Naive thymus-derived CD4-positive, alpha-beta T cell (primary cell): ENCODE measurements around the gene MSANTD1. TPM values are rescaled to one million over a fixed set of nuclear protein-coding genes. Genes with fewer than 3 reads are reported as not detected.

ENCODE experiments used
- ATAC-seq: fragments of 150-1000 bp; cut with Tn5 transposase; 2 replicates; pipeline ENCODE4 v1.10.0; 2021; ENCODE audit warnings: mild to moderate bottlenecking, moderate library complexity
- CTCF ChIA-PET: fragments of 350-600 bp; sonication (Branson Sonifier 250); formaldehyde crosslinking; loops from one replicate; lab custom pipeline; 2021; ENCODE audit warnings: antibody characterized with exemption; lab: Charles Lee
- POLR2A ChIA-PET: fragments of 350-600 bp; sonication (Branson Sonifier 250); formaldehyde crosslinking; loops from one replicate; lab custom pipeline; 2021; ENCODE audit warnings: antibody characterized with exemption, inconsistent platforms; lab: Charles Lee
- DNase-seq, 9 donors: peaks; one replicate each; pipeline versions ENCODE4 v3.0.0 to v3.0.0-alpha.2; 2020 to 2022; ENCODE audit warnings: mixed read lengths in 1 of 9
- H3K27ac ChIP-seq: one replicate; pipeline ENCODE4 v1.7.0; 2013; ENCODE audit warnings: mild to moderate bottlenecking, low read depth, low read length, moderate library complexity
- H3K27me3 ChIP-seq, 2 donors: one replicate each; pipeline ENCODE4 v1.7.0; 2013; ENCODE audit warnings: low read length in 2 of 2, mild to moderate bottlenecking in 2 of 2, moderate library complexity in 2 of 2; ENCODE audit not compliant: control insufficient read depth in 2 of 2, insufficient read depth in 2 of 2
- H3K36me3 ChIP-seq, 3 experiments: 1 replicate in 2 of 3; 2 replicates in 1 of 3; pipeline ENCODE4 v1.7.0; 2013; ENCODE audit warnings: low read length in 3 of 3, mild to moderate bottlenecking in 3 of 3, moderate library complexity in 1 of 3; ENCODE audit not compliant: insufficient read depth in 3 of 3, control insufficient read depth in 2 of 3
- H3K4me1 ChIP-seq, 2 donors: one replicate each; pipeline ENCODE4 v1.7.0; 2013; ENCODE audit warnings: low read length in 2 of 2, mild to moderate bottlenecking in 2 of 2, moderate library complexity in 1 of 2; ENCODE audit not compliant: control insufficient read depth in 2 of 2, insufficient read depth in 2 of 2
- H3K4me3 ChIP-seq: 2 replicates; pipeline ENCODE4 v1.7.0; 2013; ENCODE audit warnings: mild to moderate bottlenecking, low read length
- H3K9me3 ChIP-seq, 3 experiments: 1 replicate in 2 of 3; 2 replicates in 1 of 3; pipeline ENCODE4 v1.7.0; 2013; ENCODE audit warnings: low read length in 3 of 3; ENCODE audit not compliant: control insufficient read depth in 2 of 3
- H3K27ac Mint-ChIP-seq, 9 donors: one replicate each; pipeline ENCODE4 v1.8.0; 2020 to 2022; ENCODE audit warnings: mixed read lengths in 9 of 9, mild to moderate bottlenecking in 8 of 9, moderate library complexity in 5 of 9, inconsistent platforms in 2 of 9
- H3K27me3 Mint-ChIP-seq, 5 donors: one replicate each; pipeline ENCODE4 v1.8.0; 2021 to 2022; ENCODE audit warnings: mixed read lengths in 5 of 5, mild to moderate bottlenecking in 1 of 5
- H3K36me3 Mint-ChIP-seq, 5 donors: one replicate each; pipeline ENCODE4 v1.8.0; 2020 to 2022; ENCODE audit warnings: mixed read lengths in 5 of 5, mild to moderate bottlenecking in 3 of 5, inconsistent platforms in 1 of 5
- H3K4me1 Mint-ChIP-seq, 7 donors: one replicate each; pipeline ENCODE4 v1.8.0; 2020 to 2022; ENCODE audit warnings: mixed read lengths in 7 of 7, mild to moderate bottlenecking in 3 of 7, inconsistent platforms in 1 of 7
- H3K4me3 Mint-ChIP-seq, 10 donors: one replicate each; pipeline ENCODE4 v1.8.0; 2020 to 2022; ENCODE audit warnings: mild to moderate bottlenecking in 10 of 10, mixed read lengths in 10 of 10, moderate library complexity in 6 of 10, inconsistent platforms in 2 of 10
- H3K9me3 Mint-ChIP-seq, 11 donors: one replicate each; pipeline ENCODE4 v1.8.0; 2020 to 2022; ENCODE audit warnings: mixed read lengths in 11 of 11, mild to moderate bottlenecking in 4 of 11, inconsistent platforms in 1 of 11, moderate library complexity in 1 of 11
- intact Hi-C, 2 donors: fragments of 100-400 bp; cut with micrococcal nuclease; formaldehyde crosslinking; loops; one replicate each; pipeline ENCODE4 v1.15.1; 2023
- polyA plus RNA-seq, 2 donors: library from polyadenylated mRNA; unstranded; fragments of 300-500 nt; fragmentation: Illumina TruSeq; gene quantifications; one replicate each; pipeline ENCODE4 v1.2.3, GENCODE V29; 2021
- total RNA-seq, 6 experiments: library from RNA in 5 of 6; stranded (reverse) in 5 of 6; gene quantifications; 1 replicate in 5 of 6; 2 replicates in 1 of 6; pipeline ENCODE4 v1.2.3 and lab custom pipeline; 2021 to 2026

Gene MSANTD1
- total and polyA plus RNA-seq, 7 experiments from 2014 or later = 1.4 to 2.7 (median 2.3) TPM; not detected in 2

DNA sequence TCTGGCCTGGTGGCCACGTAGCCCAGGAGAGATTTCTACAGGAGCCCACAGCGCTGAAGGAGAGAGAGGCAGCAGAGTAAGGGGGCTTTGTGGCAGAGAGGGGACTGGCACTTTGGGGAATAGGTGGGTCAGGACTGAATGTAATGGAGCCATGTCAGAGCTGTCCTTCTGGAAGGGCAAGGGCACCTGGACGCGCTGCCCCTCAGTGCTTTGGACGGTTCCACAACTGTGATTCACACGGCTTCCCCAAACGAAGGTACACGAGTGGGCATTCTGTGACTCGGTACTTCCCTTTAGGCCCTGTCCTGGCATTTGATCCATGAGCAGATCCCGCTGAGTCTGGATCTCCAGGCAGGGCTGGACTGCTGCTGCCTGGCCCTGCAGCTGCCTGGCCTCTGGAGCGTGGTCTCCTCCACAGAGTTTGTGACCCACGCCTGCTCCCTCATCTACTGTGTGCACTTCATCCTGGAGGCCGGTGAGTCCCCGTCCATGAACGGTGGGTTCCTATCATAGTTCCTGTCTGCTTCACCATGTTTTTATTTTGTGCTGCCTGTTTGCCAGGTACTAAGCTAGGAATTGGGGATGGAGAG lies 35.2 kb upstream of the MSANTD1 start:
- CTCF ChIA-PET = no interaction called here
- peaks cover 0 to 4% (median 0%) of the 10 kb centered on the region in 7 donors for H3K4me1 Mint-ChIP-seq
- ATAC-seq = no peak
- POLR2A ChIA-PET = no interaction called here
- DNase-seq = no peak
- Histone ChIP-seq H3K27me3 (no peaks in the 10 kb centered on the region), H3K27ac (no peak overlapping the region), H3K4me1 (no peaks in the 10 kb centered on the region), H3K36me3 (peaks cover 23 to 80% (median 29%) of the 10 kb centered on the region in 3 experiments), H3K4me3 (no peak overlapping the region), H3K9me3 (no peaks in the 10 kb centered on the region)
- peaks cover 19 to 72% (median 36%) of the 10 kb centered on the region in 5 donors for H3K36me3 Mint-ChIP-seq
- intact Hi-C loops = no loop called here
- H3K4me3 Mint-ChIP-seq = no peak overlapping the region
- H3K9me3 Mint-ChIP-seq = peaks cover 0 to 2% (median 0%) of the 10 kb centered on the region in 11 donors
- no peaks in the 10 kb centered on the region for H3K27me3 Mint-ChIP-seq
- H3K27ac Mint-ChIP-seq = peak overlapping the region in 1 of 9 donors; percentile 60

DNA sequence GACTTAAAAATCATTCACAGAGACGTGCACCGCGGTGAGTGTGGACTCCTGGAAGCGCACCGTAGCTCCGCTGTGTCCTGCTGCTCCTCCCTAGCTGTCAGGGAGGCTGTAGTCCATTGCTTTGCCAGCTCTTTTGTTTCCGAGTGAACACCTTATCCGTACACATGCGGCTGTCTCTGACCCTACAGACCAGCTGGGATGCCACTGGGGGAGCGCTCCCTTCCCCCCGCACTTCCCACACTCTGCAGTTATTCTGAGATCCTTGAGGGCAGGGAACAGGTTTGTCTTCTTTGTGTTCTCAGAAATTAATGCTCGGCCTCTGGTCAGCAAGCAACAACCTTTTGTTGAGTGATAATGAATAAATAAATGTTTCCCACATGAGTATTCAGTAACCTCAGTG lies 33.7 kb upstream of the MSANTD1 start:
- Histone ChIP-seq H3K4me1 (peaks cover 0 to 6% of the 10 kb centered on the region in 2 donors), H3K9me3 (no peaks in the 10 kb centered on the region), H3K27ac (no peak overlapping the region), H3K36me3 (peaks cover 23 to 80% (median 38%) of the 10 kb centered on the region in 3 experiments), H3K4me3 (no peak overlapping the region), H3K27me3 (no peaks in the 10 kb centered on the region)
- no peak overlapping the region for H3K27ac Mint-ChIP-seq
- H3K27me3 Mint-ChIP-seq = no peaks in the 10 kb centered on the region
- intact Hi-C loops = no loop called here
- peaks cover 0 to 7% (median 0%) of the 10 kb centered on the region in 7 donors for H3K4me1 Mint-ChIP-seq
- ChIA-PET CTCF (no interaction called here), POLR2A (interaction anchor here (0.7 to 1.5 kb wide), 2 partner anchors 18 to 67 kb away, joined by 3 to 4 read pairs; no protein-coding TSS in a partner anchor)
- DNase-seq = no peak
- ATAC-seq = no peak
- H3K36me3 Mint-ChIP-seq = peaks cover 15 to 73% (median 31%) of the 10 kb centered on the region in 5 donors
- H3K4me3 Mint-ChIP-seq = no peak overlapping the region
- H3K9me3 Mint-ChIP-seq = peaks cover 0 to 2% (median 0%) of the 10 kb centered on the region in 11 donors

- ATAC-seq (no peak), DNase-seq (no peak)
- Histone ChIP-seq H3K36me3 (peaks cover 23 to 81% (median 41%) of the 10 kb centered on the region in 3 experiments), H3K27me3 (no peaks in the 10 kb centered on the region), H3K27ac (no peak overlapping the region), H3K4me3 (no peak overlapping the region), H3K9me3 (no peaks in the 10 kb centered on the region), H3K4me1 (peaks cover 0 to 10% of the 10 kb centered on the region in 2 donors)
- Mint-ChIP-seq H3K27me3 (no peaks in the 10 kb centered on the region), H3K4me3 (no peak overlapping the region), H3K4me1 (peaks cover 0 to 7% (median 0%) of the 10 kb centered on the region in 7 donors), H3K27ac (no peak overlapping the region), H3K36me3 (peaks cover 15 to 69% (median 30%) of the 10 kb centered on the region in 5 donors), H3K9me3 (peaks cover 0 to 2% (median 0%) of the 10 kb centered on the region in 11 donors)
- POLR2A ChIA-PET = interaction anchor here (1.5 kb wide), 1 partner anchor 19 kb away, joined by 4 read pairs; no protein-coding TSS in a partner anchor
- CTCF ChIA-PET = no interaction called here
- intact Hi-C loops = loop anchor here in 1 of 2 donors (2.0 kb wide), 1 partner anchor 13 kb away; no protein-coding TSS in a partner anchor
These were observed 33.2 kb upstream of the MSANTD1 start for GRCh38 chr4:3215733-3216132.

- no peak for DNase-seq
- H3K27ac Mint-ChIP-seq = peak overlapping the region in 1 of 9 donors; percentile 56
- no peak for ATAC-seq
- Histone ChIP-seq H3K27me3 (no peaks in the 10 kb centered on the region), H3K4me1 (peaks cover 0 to 10% of the 10 kb centered on the region in 2 donors), H3K36me3 (peaks cover 21 to 93% (median 42%) of the 10 kb centered on the region in 3 experiments), H3K27ac (no peak overlapping the region), H3K4me3 (no peak overlapping the region), H3K9me3 (no peaks in the 10 kb centered on the region)
- POLR2A ChIA-PET = interaction anchor here (0.8 to 1.3 kb wide), 2 partner anchors 24 to 27 kb away, joined by 3 to 8 read pairs; no protein-coding TSS in a partner anchor
- H3K4me1 Mint-ChIP-seq = peaks cover 0 to 12% (median 4%) of the 10 kb centered on the region in 7 donors
- intact Hi-C loops = loop anchor here in 1 of 2 donors (2.0 kb wide), 1 partner anchor 14 kb away; no protein-coding TSS in a partner anchor
- H3K36me3 Mint-ChIP-seq = peaks cover 17 to 78% (median 36%) of the 10 kb centered on the region in 5 donors
- H3K27me3 Mint-ChIP-seq = no peaks in the 10 kb centered on the region
- no peak overlapping the region for H3K4me3 Mint-ChIP-seq
- CTCF ChIA-PET = no interaction called here
- H3K9me3 Mint-ChIP-seq = peaks cover 0 to 2% (median 0%) of the 10 kb centered on the region in 11 donors
These were observed 31.7 kb upstream of the MSANTD1 start for GRCh38 chr4:3217266-3217665.

- H3K4me1 Mint-ChIP-seq = peaks cover 0 to 12% (median 4%) of the 10 kb centered on the region in 7 donors
- peaks cover 16 to 93% (median 38%) of the 10 kb centered on the region in 3 experiments for H3K36me3 ChIP-seq
- no peaks in the 10 kb centered on the region for H3K9me3 ChIP-seq
- POLR2A ChIA-PET = interaction anchor here (0.8 to 1.3 kb wide), 2 partner anchors 25 to 27 kb away, joined by 3 to 8 read pairs; no protein-coding TSS in a partner anchor
- H3K9me3 Mint-ChIP-seq = peaks cover 0 to 2% (median 0%) of the 10 kb centered on the region in 11 donors
- no peak overlapping the region for H3K27ac ChIP-seq
- no peaks in the 10 kb centered on the region for H3K27me3 Mint-ChIP-seq
- no peak overlapping the region for H3K27ac Mint-ChIP-seq
- no peak for DNase-seq
- no peak for ATAC-seq
- peaks cover 19 to 78% (median 36%) of the 10 kb centered on the region in 5 donors for H3K36me3 Mint-ChIP-seq
- H3K4me3 ChIP-seq = no peak overlapping the region
- CTCF ChIA-PET = no interaction called here
- H3K4me3 Mint-ChIP-seq = no peak overlapping the region
- peaks cover 0 to 10% of the 10 kb centered on the region in 2 donors for H3K4me1 ChIP-seq
- intact Hi-C loops = loop anchor here in 1 of 2 donors (2.0 kb wide), 1 partner anchor 15 kb away; no protein-coding TSS in a partner anchor
- no peaks in the 10 kb centered on the region for H3K27me3 ChIP-seq
These were observed 31.2 kb upstream of the MSANTD1 start for GRCh38 chr4:3217771-3218170.

DNA sequence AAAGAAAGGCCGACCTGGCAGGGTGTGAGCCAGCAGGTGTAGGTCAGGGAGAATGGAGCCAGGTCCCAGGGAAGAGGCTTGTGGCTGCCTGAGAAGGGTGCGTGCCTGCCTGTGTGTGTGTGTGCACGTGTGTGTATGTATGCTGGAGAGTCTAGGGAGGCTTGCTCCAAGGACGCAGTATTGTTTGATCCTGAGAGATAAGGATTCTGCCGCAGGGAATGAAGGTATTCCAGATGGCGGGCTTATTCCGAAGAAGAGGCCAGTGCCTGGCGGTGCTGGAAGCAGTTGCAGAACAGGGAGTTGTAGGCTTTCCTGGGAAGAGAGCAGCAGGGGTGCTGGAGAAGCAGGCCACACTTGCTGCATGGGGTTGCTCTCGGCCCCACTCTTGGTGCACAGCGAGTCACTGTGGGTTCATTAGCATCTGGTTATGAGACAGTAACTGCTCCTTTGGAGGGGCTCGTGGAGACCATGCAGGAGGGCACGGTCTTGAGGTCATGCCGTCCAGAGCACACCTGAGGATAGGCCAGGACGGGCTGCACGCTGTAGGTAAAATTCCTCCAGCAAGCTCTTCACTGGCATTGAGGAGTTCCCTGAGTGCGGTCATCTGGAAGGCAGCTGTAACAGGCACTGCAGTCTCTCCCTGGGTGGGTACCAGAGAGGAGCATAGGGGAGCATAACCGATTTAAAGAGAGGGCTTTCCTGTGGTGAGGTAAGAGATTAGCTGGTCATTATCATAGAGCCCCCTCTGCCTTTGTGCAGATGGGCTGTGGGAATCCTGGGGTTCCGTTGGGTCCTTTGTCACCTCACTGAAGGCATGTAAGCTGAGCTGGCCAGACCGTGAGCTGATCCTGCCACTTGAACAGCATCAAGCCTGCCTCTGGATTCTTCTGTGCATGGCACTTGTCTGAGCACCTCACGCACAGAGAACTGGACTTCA lies 29.9 kb upstream of the MSANTD1 start:
- no peak for DNase-seq
- peaks cover 0 to 10% of the 10 kb centered on the region in 2 donors for H3K4me1 ChIP-seq
- H3K4me1 Mint-ChIP-seq = peaks cover 0 to 12% (median 4%) of the 10 kb centered on the region in 7 donors
- H3K36me3 ChIP-seq = peaks cover 10 to 93% (median 33%) of the 10 kb centered on the region in 3 experiments
- no peaks in the 10 kb centered on the region for H3K9me3 ChIP-seq
- H3K9me3 Mint-ChIP-seq = peaks cover 0 to 2% (median 0%) of the 10 kb centered on the region in 11 donors
- H3K27me3 Mint-ChIP-seq = no peaks in the 10 kb centered on the region
- CTCF ChIA-PET = interaction anchor here (0.7 kb wide), 1 partner anchor 24 kb away, joined by 3 read pairs; no protein-coding TSS in a partner anchor
- no peak overlapping the region for H3K4me3 Mint-ChIP-seq
- no peaks in the 10 kb centered on the region for H3K27me3 ChIP-seq
- no peak for ATAC-seq
- H3K36me3 Mint-ChIP-seq = peaks cover 23 to 76% (median 33%) of the 10 kb centered on the region in 5 donors
- intact Hi-C loops = no loop called here
- no peak overlapping the region for H3K27ac ChIP-seq
- no peak overlapping the region for H3K4me3 ChIP-seq
- POLR2A ChIA-PET = interaction anchor here (1.0 kb wide), 1 partner anchor 8 kb away, joined by 3 read pairs; no protein-coding TSS in a partner anchor
- H3K27ac Mint-ChIP-seq = peak overlapping the region in 4 of 9 donors; percentile 25 to 54 (median 34)
